Fibroblast of skin of right biceps (primary cell): Measurements from ENCODE around the gene CEBPA.
"Not testable (repeated sequence)": the region's sequence is repeated elsewhere in the genome, so short reads cannot be mapped to it uniquely, and the experiment has no call there.

ENCODE experiments used
- DNase-seq: peaks from one replicate; pipeline ENCODE4 v3.0.0-alpha.2; 2013

The CEBPA gene

DNA sequence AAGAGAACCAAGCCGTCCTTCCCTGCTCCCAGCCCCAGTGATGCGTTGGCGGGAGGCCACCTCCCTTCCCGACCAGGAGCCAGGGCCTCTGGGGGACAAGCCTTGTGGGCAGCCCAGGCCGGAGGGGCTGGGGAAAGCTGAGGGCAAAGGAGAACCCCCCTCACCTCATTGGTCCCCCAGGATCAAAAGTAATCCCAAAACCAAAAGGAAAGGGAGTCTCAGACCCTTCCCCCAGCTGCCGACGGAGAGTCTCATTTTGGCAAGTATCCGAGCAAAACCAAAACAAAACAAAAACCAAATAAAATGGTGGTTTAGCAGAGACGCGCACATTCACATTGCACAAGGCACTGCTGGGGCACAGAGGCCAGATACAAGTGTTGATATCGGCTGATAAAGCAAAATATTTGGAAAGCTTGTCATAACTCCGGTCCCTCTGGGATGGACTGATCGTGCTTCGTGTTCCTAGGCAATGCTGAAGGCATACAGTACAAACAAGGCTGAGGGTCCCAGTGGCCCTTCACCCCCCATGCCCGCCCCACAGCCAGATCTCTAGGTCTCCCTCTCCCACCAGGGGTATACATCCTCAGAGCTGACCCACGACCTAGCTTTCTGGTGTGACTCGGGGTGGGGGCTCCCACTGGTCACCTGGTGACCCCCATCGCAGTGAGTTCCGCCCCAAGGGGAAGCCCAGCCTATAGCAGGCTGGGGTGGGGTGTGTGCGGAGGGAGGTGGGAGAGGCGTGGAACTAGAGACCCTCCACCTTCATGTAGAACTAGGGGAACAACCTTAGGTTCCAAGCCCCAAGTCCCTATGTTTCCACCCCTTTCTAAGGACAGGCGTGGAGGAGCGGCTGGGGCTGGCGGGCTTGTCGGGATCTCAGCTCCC, 2.1 kb downstream of the CEBPA start:
- peak; percentile 30 for DNase-seq

DNA sequence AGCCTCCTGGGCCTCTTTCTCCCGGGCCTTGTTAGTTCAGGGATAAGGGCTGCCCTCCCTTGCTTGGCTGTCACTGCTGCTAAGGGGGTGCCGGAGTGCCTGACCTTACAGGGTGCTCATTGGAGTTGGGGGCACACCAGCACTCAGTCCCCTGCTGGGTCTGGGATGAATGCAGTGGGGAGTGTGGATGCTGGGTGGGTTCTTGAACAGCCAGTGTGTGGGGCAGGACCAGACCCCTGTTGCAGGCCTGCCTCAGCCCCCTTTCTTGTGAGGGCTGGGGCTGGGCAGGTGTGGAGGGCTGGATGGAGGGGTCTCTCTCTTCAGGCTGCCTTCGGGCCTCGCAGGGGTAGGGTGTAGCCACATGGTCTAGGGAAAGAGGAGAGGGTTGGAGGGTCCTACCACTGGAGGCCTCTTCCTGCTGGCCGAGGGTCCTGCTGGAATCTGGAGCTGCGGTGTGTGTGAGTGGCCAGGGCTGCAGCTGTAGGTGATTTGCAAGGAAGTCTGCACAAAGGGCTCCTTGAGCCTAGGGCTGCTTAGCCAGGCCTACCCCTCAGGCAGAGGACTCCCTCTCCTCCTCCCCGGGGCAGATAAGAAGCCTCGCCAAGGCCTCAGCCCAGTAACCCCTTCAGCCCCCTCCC, 3.2 kb downstream of the CEBPA start:
- no peak for DNase-seq

DNA sequence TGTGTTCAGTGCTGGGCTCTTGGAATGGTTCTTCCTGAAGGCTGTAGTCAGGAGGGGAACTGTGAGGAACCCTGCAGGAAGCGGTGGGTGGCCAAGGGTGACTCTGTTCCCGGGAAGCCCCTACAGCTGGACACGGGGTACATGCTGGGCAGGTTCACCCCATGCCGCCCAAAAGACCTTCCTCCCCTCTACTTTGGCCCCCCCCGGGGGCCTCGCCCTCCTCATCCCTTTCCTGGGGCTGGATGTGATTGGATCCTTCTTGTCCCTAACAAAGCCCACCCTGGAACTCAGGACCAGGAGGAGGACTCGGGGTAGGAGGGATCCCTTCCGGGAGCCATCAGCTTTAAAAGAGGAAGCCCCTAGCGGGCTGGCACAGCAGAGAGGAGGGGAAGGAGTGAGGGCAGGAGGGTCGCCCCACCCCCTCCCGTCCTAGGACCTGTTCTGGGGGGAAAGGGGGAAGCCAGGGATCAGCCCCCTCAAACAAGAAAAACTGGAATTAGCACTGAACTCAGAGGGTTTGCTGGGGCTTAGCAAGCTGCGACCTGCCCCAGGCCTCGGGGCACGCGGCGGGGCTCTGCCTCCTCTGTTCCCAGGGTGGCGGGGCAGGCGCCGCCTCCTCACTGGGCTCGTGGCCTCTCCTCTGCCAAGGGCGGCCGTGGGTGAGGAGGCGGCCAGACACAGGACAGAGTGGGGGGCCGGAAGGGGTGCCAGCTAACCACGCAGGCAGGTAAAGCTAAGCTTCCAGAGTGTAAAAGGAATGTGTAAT, 4.0 kb downstream of the CEBPA start:
- DNase-seq, result no peak

DNA sequence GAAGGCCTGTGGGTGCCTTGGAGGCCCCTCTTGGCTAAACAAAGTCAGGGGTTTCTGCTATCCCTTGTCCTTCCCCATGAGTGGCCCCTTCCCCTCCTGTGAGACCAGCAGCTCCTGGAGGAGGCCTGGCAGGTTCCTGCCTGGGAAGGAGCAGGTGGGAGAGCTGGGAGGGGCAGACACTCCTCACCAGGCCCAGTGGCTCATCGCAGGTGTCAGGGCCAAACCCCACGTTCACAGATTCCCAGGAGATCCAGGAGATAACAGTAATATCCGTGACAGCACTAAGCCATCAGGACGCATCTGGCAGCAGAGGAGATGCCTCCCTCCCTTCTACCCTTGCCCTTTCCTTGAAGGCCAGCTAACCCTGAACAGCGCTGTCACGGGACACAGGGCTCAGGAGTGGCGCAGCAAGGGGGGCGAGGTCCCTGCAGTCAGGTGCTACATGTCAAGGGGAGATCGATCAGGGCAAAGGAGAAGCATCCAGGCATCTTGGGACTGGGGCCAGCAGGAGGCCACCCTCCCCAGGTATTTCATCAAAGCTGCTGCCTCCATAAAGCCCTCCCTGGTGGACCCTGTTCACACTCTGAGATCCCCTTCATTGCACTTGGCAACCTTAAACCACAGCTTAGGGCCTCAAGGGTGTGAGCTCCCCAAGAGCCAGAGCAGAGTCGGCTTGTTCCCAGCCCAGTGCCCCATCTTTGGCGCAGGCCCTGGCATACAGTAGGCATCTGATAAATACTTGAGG, 4.8 kb downstream of the CEBPA start:
- DNase-seq, result no peak

DNA sequence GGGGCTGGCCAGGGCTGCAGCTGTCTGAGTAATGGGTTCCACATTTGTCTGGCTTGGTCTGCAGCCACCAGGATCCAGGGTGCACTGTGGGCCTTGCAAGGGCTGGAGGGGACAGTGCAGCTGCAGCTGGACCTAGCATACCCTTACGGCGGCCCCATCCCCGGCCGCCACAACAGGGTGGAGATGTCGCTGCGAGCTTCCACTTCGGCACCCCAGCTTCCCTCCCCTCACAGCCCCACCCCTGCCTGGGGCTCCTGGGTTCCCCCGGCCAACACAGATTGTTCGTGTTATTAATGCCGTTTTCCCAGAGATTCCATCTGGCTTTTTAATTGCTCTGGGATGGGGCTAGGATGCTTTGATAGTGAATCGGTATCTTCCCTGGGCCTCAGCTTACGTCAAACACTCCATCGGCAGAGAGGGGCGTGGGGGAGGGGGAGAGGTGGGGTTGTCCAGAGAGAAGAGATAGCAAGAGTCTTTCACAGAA, 5.8 kb downstream of the CEBPA start:
- peak; percentile 82 for DNase-seq

DNA sequence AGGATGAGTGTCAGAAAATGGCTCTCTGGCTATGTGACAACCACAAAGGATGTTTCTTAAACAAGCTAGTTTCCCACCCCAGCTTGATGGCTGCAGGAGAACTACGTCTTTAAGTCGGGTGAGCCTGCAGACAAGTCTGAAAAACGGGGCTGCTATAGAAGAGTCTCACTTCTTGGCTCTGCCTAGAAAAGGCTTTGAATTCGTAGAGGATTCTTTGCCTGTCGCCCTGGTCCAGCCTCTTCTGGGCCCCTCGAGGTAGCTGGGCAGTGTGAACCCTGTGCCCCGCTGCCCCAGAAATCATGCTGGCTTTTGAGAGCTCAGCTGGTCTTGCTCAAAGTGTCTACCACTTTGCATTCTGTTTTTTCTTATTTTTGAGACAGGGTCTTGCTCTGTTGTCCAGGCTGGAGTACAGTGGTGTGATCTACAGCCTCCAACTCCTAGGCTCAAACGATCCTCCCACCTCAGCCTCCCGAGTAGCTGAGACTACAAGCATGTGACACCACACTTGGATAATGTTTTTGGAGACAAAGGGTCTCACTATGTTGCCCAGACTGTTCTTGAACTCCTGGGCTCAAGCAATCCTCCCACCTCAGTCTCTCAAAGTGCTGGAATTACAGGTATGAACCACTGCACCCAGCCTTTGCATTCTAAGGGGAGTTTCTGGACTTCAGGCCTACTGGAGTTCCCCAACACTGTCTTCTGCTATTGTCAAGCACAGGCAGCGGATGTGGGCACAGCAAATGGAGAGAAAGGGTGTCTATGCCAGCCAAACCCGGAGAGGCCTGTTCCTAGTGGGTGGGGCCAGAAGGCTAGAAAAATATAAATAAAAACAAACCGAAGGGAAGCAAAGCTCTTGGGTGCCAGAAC, 6.5 kb downstream of the CEBPA start:
- DNase-seq, result no peak

DNA sequence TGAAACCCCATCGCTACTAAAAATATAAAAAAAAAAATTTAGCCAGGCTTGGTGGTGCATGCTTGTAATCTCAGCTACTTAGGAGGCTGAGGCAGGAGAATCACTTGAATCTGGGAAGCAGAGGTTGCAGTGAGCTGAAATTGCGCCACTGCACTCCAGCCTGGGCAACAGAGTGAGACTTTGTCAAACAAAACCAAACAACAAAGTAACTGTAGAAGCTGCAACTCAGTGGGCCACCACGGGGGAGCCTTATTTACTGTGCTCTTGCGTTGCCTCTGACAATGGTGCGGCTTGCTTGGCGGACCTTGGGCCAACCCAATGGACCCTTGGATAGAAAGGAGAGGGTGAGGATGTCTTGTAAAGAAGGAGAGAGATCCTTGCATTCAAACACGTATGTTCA, 7.3 kb downstream of the CEBPA start:
- DNase-seq, result not testable (repeated sequence)

DNA sequence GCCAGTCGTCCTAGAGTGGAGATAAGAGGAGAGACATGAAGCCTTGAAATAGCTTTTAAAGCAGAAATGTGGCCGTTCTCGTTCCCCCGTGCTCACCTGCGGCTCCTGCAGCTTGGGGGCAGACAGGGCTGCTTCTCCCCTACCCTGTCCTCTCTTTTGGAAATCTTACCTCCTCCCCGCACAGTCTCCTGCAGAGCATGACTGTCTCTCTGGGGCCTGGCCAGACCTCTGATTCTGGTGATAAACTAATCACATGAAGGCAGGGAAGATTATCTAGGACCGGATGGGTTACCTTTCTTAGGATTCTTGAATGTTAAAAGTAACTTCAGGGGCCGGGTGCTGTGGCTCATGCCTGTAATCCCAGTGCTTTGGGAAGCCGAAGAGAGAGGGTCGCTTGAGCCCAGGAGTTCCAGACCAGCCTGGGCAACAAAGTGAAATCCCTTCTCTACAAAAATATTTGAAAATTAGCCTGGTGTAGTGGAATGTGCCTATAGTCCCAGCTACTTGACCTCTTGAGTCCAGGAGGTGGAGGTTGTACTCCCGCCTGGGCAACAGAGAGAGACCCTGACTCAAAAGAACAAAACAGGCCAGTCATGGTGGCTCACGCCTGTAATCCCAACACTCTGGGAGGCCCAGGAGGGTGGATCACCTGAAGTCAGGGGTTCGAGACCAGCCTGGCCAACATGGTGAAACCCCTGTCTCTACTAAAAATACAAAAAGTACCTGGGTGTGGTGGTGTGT, 8.1 kb downstream of the CEBPA start:
- no peak for DNase-seq

DNA sequence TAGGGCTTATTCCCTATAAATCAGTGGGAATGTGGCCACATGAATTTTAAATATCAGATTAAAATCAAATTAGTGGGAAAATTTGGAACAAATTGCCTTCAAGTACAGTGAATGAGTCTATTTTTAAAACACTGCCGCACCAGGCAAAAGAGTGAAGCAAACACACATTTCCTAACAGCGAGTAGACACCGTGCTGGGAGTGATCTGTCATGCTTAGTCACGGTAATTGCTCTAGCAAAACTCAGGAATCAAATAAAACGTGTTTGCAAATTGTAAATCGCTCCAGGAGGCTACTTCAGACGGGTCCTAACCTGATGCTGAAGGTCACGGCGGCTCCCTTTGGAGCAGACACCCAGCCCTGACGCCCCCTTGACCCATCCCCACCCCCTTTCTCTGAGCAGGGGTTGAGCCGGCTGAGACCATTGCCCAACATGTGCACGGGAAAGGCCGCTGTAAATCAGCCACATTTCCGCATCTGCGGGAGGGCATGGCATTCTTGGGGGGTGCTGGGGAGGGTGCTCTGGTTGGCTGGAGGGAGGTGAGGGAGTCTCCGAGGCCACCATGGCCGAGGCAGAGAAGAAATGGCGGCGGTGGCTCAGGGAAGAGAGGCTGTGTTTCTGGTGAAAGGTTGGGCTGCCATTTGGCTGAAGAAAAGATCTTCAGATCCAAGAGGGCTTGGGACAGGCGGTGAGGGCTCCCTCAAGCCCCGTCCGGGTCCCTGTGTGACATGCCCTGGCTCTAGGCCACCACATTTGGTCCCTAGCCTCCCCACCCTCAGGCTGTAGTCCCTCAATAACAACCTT, 8.9 kb downstream of the CEBPA start:
- DNase-seq, result peak; percentile 79

DNA sequence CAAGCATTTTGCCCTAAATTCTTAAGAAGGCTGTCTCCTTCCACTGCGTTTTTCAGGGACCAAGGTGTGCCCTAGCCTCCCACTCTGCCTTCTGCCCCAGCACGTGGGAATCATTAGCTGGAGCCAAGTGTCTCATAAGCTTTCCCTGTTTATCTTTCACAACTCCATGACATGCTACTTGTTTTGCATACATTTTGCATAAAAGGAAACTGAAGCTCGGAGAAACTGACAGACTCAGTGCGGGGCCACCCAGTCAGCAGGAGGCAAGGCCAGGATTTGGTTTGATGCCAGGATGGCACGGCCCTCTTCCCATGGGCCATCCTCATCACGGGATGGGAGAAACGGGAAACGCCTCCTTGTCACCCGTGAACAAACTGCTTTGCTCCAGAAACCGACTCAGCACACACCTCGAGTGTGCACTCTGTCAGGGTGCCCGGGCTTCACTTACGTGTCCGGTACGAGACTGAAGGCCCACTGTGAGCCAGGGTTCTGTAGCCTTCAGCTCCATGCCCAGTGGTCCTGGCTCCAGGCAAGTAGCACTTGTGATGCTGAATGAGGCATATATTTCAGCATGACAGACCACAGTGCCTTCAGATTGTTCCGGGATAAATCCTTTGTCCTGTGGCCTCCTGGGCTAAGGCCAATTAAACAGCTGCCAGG, 9.6 kb downstream of the CEBPA start:
- DNase-seq, result peak; percentile 30

DNA sequence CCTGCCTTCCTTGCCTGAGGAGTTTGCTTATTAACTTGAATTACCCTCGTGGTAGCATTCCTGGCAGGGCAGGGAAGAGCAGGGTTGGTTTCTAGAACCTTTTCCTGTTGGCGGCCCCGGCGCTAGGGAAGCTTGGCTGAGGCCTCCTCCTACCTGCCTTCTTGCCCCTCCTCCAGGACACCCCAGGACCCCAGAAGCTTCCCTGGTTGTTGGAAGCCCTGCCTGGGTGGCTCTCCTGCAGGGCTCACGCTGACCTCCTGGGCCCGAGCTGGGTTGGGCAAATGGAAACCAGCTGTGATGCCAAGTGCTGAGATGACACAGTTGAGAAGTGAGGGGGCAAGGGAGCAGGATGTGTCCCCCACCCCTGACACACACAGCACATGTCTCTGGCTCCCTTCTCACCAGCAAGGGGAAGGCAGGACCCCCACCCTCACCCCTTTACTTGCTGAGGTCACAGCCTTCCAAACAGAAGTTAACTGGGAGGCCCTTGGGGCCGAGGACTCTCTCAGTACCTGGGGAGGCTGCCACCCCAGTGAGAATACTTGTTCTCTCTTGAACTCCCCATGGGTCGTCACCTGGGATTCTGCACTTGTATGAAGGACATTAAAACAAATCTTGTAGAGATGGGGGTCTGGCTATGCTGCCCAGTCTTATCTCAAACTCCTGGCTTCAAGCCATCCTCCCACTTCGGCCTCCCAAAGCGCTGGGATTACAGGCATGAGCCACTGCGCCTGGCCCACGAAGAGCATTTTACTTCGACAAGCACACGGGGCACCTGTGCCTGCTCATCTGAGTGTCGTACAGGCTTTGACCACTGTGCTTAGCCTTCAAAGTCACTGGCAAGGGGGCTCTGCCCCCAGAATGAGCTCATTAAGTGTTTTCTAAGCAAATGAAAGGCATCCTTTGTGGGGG, 10.5 kb downstream of the CEBPA start:
- DNase-seq, result no peak

DNA sequence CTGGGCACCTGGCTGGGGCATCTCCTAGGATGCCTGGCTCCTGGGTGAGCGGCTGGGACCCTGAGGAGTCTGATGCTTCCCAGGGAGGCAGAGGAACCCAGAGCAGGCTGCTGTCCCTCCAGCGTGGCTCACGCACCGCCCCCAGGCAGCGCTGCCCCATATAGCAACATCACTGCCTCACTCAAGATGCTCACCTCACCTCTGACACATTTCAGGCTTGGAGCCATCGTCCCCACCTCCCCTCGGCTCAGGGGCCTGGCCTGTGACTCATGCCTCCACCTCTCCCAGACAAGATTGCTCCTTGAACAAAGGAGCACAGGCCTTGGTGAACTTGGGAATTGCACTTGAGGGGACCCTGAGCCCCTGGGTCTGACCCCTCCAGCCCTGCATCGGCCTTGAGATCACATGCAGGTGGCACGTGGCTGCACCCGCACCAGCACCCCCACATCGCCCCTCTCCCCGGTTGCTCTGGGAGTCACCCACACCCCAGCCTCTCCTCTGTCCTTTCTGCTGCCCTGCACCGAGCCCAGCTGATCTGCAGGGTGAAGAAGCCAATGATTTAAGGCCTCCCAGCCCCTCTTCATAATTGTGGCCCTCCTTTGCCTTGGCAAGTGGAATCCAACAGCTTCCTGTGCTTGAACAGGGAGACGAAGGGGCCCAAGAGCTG, 11.2 kb downstream of the CEBPA start:
- peak; percentile 52 for DNase-seq

DNA sequence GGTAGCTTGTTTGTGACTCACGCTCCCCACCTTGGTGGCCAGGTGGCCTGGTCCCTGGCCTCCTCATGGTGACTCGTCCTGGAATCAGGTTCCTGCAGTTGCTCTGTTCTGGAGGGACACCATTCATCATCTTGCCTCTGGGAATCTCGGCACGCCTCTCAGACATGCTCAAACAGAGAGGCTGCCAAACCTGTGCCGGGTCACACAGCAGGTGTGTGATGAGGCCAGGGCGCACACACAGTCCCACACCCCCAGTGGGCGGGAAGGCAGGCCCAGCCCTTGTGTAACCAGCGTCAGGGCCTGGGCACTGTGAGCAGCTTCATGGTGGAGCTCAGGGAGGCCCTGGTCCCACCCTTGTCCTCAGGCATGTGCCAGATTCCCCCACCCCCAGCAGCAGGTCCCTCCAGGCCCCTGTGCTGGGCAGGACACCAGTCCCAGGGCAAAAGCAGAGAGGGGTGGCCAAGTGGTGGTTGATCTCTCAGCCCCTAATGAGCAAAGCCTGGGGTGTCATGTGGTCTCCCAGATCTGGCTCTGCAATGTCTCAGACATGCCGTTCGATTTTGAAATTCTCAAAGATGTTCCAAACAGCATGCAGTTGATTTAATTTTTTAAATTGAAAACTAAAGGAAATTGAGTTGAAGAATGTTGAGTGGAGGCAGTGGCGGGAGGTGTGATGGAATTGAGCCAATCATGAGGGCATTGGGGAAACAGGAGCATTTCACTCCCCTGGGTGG, 12.1 kb downstream of the CEBPA start:
- DNase-seq, result no peak

DNA sequence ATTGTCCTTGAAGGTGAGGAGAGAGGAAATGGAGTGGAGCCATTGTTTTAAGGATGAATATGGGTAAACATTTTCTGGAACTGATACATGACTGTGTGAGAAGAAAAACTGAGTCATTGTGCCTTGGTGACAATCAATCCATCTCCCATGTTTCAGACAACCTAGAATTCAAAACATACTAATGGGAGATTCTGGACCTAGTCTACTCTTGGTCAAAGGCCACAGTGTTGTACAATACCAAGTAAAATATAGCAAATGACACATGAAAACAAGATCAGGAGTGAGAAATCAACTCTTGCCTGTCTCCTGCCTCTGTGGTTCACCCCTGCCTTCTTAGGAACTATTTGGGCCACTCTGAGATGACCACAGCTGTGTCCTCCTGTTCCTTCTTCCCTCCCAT, 13.1 kb downstream of the CEBPA start:
- no peak for DNase-seq

DNA sequence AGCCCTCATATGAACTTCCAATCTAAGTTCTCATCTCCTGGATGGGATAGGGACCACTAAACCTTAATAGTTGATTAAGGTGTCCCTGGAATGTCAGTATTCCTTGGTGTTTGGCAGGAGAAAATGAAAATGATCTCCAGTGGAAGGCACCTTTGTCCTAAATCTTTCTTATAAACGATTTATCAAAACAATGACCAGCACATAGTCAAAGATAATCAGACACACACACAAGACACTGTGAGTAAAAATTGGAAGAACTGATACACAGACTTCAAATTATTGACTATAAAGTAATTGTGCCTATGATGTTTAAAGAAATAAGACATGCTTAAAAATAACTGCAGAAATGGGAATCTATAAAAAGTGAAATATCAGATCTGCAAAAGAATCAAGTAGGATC, 13.7 kb downstream of the CEBPA start:
- no peak for DNase-seq

DNA sequence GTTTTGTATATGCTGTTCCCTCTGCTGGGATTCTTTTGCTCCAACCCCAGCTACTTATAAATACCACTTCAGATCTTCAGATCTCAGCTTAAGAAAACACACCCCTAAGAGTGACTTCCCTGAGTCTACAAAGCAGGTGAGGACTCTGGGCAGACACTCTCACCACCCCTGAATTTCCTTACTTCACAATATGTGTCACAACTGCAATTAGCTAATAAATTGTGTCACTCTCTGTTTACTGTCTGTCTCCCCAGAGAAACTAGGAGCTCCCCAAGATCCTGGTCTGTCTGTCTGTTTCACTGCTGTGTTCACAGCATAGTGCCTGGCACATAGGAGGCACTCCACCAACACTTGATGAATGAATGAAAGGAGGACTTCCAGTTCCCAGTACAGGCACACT, 14.4 kb downstream of the CEBPA start:
- DNase-seq, result no peak

DNA sequence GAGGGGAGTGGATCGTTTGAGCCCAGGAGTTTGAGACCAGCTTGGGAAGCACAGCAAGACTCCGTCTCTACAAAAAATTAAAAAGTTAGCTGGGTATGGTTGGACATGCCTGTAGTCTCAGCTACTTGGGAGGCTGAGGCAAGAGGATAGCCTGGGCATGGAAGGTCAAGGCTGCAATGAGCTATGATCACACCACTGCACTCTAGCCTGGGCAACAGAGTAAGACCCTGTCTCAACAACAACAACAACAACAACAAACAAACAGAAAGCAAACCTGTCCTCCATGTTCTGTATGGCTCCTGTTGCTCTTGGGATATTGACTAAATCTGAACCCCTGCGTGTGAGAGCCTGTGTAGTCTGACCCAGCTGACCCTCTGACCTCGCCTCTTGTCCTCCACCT, 14.9 kb downstream of the CEBPA start:
- DNase-seq, result no peak
